ENCODE measurements around the gene ARL8B. TPM values are rescaled to one million over a fixed set of nuclear protein-coding genes. Genes with fewer than 3 reads are reported as not detected.
"Not testable (repeated sequence)": the region's sequence is repeated elsewhere in the genome, so short reads cannot be mapped to it uniquely, and the experiment has no call there.

The ARL8B gene
- total RNA-seq: 10 to 100 TPM; 54.5 to 57.7 TPM
- long read RNA-seq, transcript ARL8B-201 (7 exons, 3,005 nt): major isoform, 85 of 92 reads
- long read RNA-seq, partial matches to known transcripts: 2 of 92 reads
- long read RNA-seq, other reads (novel, unspliced or antisense): 4 of 92 reads

GRCh38 chr3:5122030-5122740 lies at the start of gene ARL8B:
TSS of gene ARL8B (plus strand) at chr3:5122292. CDS start at chr3:5122466, 174 bp downstream.
- ATAC-seq (peak; percentile 99 to 100), DNase-seq (peak; percentile 93)
- intact Hi-C loops (cut with DNase I): loop anchor here (2.0 to 10.0 kb wide), 2 partner anchors 63 to 65 kb away; partner anchors contain the start of gene EDEM1 (in 2 of the 2)

- intact Hi-C loops (cut with DNase I): no loop called here
- ATAC-seq: no peak
- no peak for DNase-seq
These were observed 48.6 kb upstream of the ARL8B start for GRCh38 chr3:5073374-5074085.

- ATAC-seq: no peak
- intact Hi-C loops (cut with DNase I): no loop called here
- DNase-seq: no peak
These were observed 43.9 kb upstream of the ARL8B start for GRCh38 chr3:5078151-5078550.

- ATAC-seq: no peak
These were observed 42.3 kb upstream of the ARL8B start for GRCh38 chr3:5079761-5080160.

GRCh38 chr3:5080779-5081550 lies 41.1 kb upstream of the ARL8B start:
- DNase-seq (no peak), ATAC-seq (no peak)
- intact Hi-C loops (cut with DNase I): no loop called here

More at GRCh38 chr3:5079761-5080160, 42.3 kb upstream of the ARL8B start:
- intact Hi-C loops (cut with DNase I): no loop called here
- DNase-seq: no peak

GRCh38 chr3:5081973-5082788 lies 39.9 kb upstream of the ARL8B start:
- not testable (repeated sequence) for DNase-seq, ATAC-seq

GRCh38 chr3:5082789-5083115 lies 39.3 kb upstream of the ARL8B start:
- DNase-seq (no peak), ATAC-seq (no peak)
- intact Hi-C loops (cut with DNase I): no loop called here

More at GRCh38 chr3:5081973-5082788, 39.9 kb upstream of the ARL8B start:
- intact Hi-C loops (cut with DNase I): not testable (repeated sequence)

GRCh38 chr3:5084224-5084623 lies 37.9 kb upstream of the ARL8B start:
- intact Hi-C loops (cut with DNase I): no loop called here
- DNase-seq (no peak), ATAC-seq (no peak)

- ATAC-seq (no peak), DNase-seq (no peak)
- intact Hi-C loops (cut with DNase I): no loop called here
These were observed 35.4 kb upstream of the ARL8B start for GRCh38 chr3:5086708-5087107.

- intact Hi-C loops (cut with DNase I): no loop called here
- ATAC-seq: no peak
- no peak for DNase-seq
These were observed 34.9 kb upstream of the ARL8B start for GRCh38 chr3:5087209-5087608.

GRCh38 chr3:5090197-5090596 lies 31.9 kb upstream of the ARL8B start:
- intact Hi-C loops (cut with DNase I): no loop called here
- ATAC-seq (no peak), DNase-seq (no peak)

GRCh38 chr3:5092018-5092417 lies 30.1 kb upstream of the ARL8B start:
- ATAC-seq: no peak
- intact Hi-C loops (cut with DNase I): no loop called here
- DNase-seq: no peak

GRCh38 chr3:5093731-5094130 lies 28.4 kb upstream of the ARL8B start:
- intact Hi-C loops (cut with DNase I): no loop called here
- ATAC-seq: no peak
- DNase-seq: no peak

GRCh38 chr3:5095886-5096285 lies 26.2 kb upstream of the ARL8B start:
- DNase-seq (peak; percentile 59), ATAC-seq (peak; percentile 81 to 90)
- intact Hi-C loops (cut with DNase I): no loop called here

- intact Hi-C loops (cut with DNase I): no loop called here
- peak; percentile 34 to 42 for ATAC-seq
- DNase-seq: no peak
These were observed 25.6 kb upstream of the ARL8B start for GRCh38 chr3:5096336-5097008.

- intact Hi-C loops (cut with DNase I): no loop called here
- ATAC-seq: no peak
- DNase-seq: no peak
These were observed 23.7 kb upstream of the ARL8B start for GRCh38 chr3:5098346-5098745.

- ATAC-seq (no peak), DNase-seq (no peak)
- intact Hi-C loops (cut with DNase I): no loop called here
These were observed 19.6 kb upstream of the ARL8B start for GRCh38 chr3:5102532-5102931.

- DNase-seq (no peak), ATAC-seq (no peak)
- intact Hi-C loops (cut with DNase I): no loop called here
These were observed 18.3 kb upstream of the ARL8B start for GRCh38 chr3:5103743-5104142.
